Dendritic cell treated with granulocyte-macrophage colony-stimulating factor and Interleukin-4, amounts not matched to agents 40 ng/mL and 50 ng/mL, for 4 days (primary cell): ENCODE measurements around the gene NUDT16L1.

Experiments
- H3K27ac Mint-ChIP-seq: one replicate; pipeline ENCODE4 v1.8.0; 2022; ENCODE audit warnings: mild to moderate bottlenecking, mixed read lengths
- H3K27me3 Mint-ChIP-seq: one replicate; pipeline ENCODE4 v1.8.0; 2022; ENCODE audit warnings: mild to moderate bottlenecking, mixed read lengths
- H3K36me3 Mint-ChIP-seq: one replicate; pipeline ENCODE4 v1.8.0; 2022; ENCODE audit warnings: low read depth, mixed read lengths
- H3K4me1 Mint-ChIP-seq: one replicate; pipeline ENCODE4 v1.8.0; 2022; ENCODE audit warnings: low read depth, mixed read lengths
- H3K4me3 Mint-ChIP-seq: one replicate; pipeline ENCODE4 v1.8.0; 2022; ENCODE audit warnings: mild to moderate bottlenecking, moderate library complexity, mixed read lengths
- H3K9me3 Mint-ChIP-seq: one replicate; pipeline ENCODE4 v1.8.0; 2022; ENCODE audit warnings: mixed read lengths
- intact Hi-C: fragments of 100-400 bp; cut with micrococcal nuclease; formaldehyde crosslinking; loops from one replicate; pipeline ENCODE4 v1.15.0; 2022

NUDT16L1 gene

DNA sequence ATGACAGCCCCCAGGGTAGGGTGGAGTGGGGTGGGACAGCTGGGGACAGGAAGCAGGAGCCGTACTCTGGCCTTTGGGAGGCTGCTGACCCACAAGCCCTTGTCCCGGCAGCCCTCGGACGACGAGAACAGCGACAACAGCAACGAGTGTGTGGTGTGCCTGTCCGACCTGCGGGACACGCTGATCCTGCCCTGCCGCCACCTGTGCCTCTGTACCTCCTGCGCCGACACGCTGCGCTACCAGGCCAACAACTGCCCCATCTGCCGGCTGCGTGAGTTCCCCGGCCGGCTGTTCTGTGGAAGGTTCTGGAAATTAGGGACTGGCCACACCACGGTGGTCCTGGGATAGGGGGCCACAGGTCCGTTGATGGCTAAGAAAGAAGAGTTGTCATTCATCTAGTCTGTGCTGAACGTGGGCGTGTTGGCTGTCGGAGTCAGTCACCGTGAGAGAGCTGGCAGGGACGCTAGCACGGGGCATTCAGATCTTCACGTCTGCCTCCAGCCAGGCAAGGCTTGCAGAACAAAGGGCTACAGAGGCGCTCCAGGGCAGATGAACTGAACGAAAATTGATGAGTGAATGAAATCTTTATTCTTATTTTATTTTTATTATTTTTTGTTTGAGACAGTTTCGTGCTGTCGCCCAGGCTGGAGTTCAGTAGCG lies 19.8 kb upstream of the NUDT16L1 start:
- H3K27ac Mint-ChIP-seq, result no peak overlapping the region
- peaks cover 36% of the 10 kb centered on the region for H3K36me3 Mint-ChIP-seq
- no peaks in the 10 kb centered on the region for H3K9me3 Mint-ChIP-seq
- H3K4me3 Mint-ChIP-seq, result no peak overlapping the region
- intact Hi-C loops, result no loop called here
- H3K27me3 Mint-ChIP-seq, result no peaks in the 10 kb centered on the region
- peaks cover 30% of the 10 kb centered on the region for H3K4me1 Mint-ChIP-seq

DNA sequence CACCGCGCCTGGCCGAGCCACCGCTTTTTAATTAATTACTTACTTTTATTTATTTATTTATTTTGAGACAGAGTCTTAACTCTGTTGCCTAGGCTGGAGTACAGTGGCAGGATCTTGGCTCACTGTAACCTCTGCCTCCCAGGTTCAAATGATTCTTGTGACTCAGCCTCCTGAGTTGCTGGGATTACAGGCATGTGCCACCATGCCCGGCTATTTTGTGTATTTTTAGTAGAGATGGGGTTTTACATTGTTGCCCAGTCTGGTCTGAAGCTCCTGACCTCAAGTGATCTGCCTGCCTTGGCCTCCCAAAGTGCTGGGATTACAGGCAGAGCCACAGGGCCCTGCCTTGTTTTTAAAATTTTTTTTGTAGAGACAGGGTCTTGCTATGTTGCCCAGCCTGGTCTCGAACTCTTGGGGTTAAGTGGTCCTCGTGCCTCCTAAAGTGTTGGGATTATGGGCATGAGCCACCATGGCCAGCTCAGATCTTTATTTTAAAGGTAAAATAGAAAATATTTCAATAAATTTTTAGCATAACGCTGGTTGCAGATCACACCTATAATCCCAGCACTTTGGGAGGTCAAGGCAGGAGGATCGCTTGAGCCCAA lies 18.3 kb upstream of the NUDT16L1 start:
- Mint-ChIP-seq H3K27me3 (no peaks in the 10 kb centered on the region), H3K9me3 (no peaks in the 10 kb centered on the region), H3K4me3 (no peak overlapping the region), H3K27ac (peak overlapping the region; percentile 70), H3K36me3 (peaks cover 50% of the 10 kb centered on the region), H3K4me1 (peaks cover 43% of the 10 kb centered on the region)
- intact Hi-C loops, result no loop called here

DNA sequence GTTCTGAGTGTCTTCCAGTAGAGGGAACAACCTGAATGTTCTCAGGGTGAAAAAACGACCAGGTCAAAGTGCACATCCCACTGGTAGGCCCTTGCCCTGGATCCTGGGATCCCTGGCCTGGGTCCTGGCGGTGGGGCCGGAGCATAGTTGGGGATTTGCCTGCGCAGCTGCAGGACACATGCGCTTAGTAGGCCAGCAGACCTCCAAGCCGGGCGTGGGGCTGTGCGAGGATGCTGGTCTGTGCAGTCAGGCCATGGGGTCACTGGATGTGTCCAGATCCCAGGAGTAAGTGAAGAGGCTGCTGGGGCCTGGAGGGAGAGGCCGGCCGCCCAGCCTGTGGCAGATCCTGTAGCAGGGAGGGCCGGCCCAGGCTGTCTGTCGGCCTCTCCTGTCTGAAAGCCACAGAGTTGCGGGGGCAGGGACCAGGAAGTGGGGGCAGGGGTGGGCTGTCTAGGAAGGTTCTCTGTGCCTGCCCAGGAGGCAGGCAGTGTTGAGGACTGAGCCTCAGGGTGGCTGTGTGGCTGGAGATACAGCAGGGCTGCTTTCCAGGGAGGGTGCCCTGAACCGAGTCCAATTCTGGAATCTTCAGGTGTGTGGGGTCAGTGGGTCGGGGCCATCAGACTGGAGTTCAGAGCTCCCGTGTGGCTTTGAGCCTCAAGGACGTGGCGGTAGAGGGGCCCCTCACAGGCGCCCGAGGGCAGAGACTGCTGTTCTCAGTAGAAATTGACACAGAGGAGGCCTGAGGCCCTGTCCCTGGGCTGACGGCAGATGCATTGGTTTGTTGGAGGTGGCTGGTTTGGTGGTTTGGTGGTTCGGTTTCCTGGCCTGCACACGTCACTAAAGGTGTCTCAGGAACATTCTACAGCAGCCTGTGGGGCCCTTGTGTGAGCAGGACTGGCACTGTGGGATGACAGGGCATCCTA lies 17.2 kb upstream of the NUDT16L1 start:
- intact Hi-C loops, result no loop called here
- Mint-ChIP-seq H3K36me3 (peaks cover 61% of the 10 kb centered on the region), H3K27ac (peak overlapping the region; percentile 70)

DNA sequence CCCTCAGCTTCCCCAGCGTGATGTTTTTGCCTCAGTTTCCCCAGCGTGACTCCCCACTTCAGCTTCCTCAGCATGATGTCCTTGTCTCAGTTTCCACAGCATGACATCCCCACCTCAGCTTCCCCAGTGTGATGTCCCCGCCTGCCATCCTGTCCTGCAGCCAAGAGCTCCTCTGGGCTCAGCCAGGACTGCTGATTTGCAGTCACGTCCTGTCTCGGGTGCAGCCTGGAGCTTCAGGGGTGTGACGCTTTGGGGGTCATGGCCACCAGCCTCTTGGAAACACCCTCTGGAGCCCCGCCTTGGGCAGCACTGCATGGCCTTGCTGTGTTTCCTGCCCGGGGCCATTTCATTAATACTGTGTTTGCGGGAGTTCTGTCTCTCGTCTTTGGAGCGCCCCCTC lies 16.5 kb upstream of the NUDT16L1 start:
- Mint-ChIP-seq H3K36me3 (peaks cover 68% of the 10 kb centered on the region), H3K9me3 (no peaks in the 10 kb centered on the region), H3K27me3 (no peaks in the 10 kb centered on the region), H3K4me1 (peaks cover 60% of the 10 kb centered on the region), H3K27ac (peak overlapping the region; percentile 70), H3K4me3 (peak overlapping the region; percentile 18)
- intact Hi-C loops, result no loop called here

More for the DNA sequence above, 17.2 kb upstream of the NUDT16L1 start:
- no peaks in the 10 kb centered on the region for H3K9me3 Mint-ChIP-seq
- H3K4me3 Mint-ChIP-seq, result peak overlapping the region; percentile 54
- peaks cover 53% of the 10 kb centered on the region for H3K4me1 Mint-ChIP-seq
- H3K27me3 Mint-ChIP-seq, result no peaks in the 10 kb centered on the region

DNA sequence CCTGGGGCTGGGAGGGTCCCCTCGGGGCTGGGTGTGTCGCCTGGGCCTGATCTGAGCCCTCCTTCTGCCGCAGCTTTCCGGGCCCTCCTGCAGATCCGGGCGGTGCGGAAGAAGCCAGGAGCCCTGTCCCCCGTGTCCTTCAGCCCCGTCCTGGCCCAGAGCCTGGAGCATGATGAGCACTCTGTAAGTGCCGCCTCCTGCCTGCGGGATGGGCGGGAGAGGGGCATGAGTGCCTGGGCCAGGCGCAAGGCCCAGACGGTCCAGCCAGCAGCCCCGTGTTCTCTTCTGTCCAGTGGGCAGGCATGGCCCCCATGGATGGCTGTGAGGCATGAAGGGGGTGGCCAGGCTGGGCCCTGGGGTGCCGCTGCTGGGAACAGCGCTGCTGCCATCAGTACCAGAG lies 16.0 kb upstream of the NUDT16L1 start:
- intact Hi-C loops, result no loop called here
- Mint-ChIP-seq H3K9me3 (no peaks in the 10 kb centered on the region), H3K4me3 (no peak overlapping the region), H3K4me1 (peaks cover 66% of the 10 kb centered on the region), H3K27ac (peak overlapping the region; percentile 70), H3K27me3 (no peaks in the 10 kb centered on the region), H3K36me3 (peaks cover 74% of the 10 kb centered on the region)

DNA sequence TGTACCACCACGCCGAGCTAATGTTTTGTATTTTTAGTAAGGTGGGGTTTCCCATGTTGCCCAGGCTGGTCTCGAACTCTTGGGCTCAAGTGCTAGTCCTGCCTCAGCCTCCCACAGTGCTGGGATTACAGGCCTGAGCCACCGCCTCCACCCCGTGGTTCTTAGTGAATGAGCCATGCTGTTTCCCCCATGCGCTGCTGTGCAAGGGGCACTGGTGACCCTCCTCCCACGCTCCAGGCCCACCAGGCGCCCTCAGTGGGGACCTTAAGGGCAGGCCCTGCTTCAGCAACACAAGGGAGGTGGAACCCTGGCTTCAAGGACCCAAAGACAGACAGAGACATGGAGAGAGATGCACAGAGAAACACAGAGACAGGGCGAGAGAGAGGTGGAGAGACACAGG lies 15.4 kb upstream of the NUDT16L1 start:
- Mint-ChIP-seq H3K27me3 (no peaks in the 10 kb centered on the region), H3K4me1 (peaks cover 72% of the 10 kb centered on the region), H3K4me3 (no peak overlapping the region), H3K36me3 (peaks cover 80% of the 10 kb centered on the region), H3K27ac (peak overlapping the region; percentile 64), H3K9me3 (no peaks in the 10 kb centered on the region)
- intact Hi-C loops, result no loop called here

DNA sequence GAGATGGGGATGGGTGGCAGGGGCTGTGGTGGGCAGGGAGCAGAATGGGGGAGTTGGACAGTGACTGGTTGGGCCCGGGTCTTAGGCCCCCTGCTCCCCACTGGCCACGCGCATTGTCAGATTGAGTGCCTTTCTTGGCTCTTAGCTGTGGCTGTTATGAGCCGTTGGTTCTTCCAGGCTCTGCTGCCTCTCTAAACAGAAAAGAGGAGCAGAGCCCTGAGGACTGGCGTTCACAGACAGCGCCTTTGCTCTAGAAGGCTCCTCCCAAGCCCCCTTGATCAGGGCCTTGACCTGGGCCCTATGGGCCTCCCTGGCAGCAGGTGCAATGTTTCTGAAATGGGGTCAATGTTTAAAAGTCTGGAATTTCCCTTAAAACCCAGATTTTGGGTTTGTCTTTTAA lies 14.8 kb upstream of the NUDT16L1 start:
- no peaks in the 10 kb centered on the region for H3K9me3 Mint-ChIP-seq

DNA sequence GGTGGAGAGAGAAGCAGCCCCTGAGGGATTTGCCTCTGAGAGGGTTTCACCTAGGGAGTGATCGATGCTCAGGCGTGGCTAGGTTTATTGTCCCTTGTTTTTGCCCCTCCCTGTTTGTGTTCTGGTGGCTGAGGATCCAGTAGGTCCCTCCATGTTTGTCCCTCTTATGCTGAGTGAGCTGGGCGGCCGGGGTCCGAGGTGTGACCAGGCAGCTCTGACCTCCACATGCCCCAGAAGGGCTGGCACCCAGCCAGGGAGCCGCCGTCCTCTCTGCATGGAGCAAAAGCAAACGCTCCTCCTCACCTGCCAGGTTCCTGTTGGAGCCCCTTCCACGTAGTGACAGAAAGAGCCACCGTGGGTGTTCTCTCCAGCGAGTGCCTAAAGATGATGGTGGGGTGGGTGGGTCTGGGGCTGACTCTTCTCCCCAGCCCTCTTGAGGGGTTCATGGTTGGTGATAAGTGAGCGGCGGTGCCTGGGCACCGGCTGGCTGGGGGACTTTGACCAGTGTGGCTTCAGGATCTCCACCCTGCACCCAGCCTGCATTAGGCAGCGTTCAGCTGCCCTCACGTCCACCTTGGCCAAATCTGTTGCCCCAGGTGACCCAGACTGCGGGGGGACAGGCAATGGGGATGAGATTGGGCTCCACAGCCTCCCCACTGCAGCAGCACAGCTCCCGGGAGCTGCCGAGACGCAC lies 14.1 kb upstream of the NUDT16L1 start:
- no peaks in the 10 kb centered on the region for H3K9me3 Mint-ChIP-seq
- H3K4me3 Mint-ChIP-seq, result peak overlapping the region; percentile 74
- H3K27ac Mint-ChIP-seq, result peak overlapping the region; percentile 64
- peaks cover 72% of the 10 kb centered on the region for H3K4me1 Mint-ChIP-seq
- intact Hi-C loops, result no loop called here
- H3K27me3 Mint-ChIP-seq, result no peaks in the 10 kb centered on the region
- peaks cover 93% of the 10 kb centered on the region for H3K36me3 Mint-ChIP-seq

More for the DNA sequence above, 14.8 kb upstream of the NUDT16L1 start:
- Mint-ChIP-seq H3K4me1 (peaks cover 74% of the 10 kb centered on the region), H3K4me3 (peak overlapping the region; percentile 30), H3K27ac (peak overlapping the region; percentile 64), H3K36me3 (peaks cover 86% of the 10 kb centered on the region), H3K27me3 (no peaks in the 10 kb centered on the region)
- intact Hi-C loops, result no loop called here

DNA sequence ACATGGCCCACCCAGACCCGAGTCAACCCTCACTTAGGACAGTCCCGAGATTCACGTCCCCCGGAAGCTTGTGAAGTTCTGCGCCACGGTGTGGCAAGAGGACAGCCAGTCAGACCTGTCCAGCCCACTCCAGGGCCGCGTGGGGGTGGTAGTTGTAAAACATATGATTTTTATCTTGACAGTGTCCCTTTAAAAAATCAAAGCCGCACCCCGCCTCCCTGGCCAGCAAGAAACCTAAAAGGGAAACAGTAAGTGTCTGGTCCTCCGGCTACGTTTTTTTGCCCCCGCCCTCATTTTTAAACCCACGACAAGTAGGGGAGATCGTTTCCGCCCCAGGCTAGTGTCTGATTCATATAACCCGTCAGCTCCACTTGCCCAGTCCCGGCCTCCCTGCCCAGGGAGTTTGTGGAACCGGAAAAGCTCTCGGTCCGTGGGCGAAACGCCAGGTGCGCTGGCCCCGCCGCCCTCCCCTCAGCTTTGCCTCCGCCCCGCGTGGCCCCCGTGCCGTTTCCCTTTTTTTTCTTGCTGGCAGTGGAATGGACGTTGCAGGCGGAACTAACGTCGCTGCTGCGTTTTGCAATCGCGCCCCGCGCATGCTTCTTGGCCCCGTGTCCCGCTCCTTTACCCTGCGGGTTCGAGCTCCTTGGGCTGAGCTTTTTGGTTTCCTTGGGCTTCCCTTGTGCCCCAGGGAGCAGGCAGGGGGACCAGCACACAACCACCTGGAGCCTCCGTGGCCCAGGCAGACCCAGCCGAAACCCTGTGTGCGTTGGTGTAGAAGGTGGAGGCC lies 13.3 kb upstream of the NUDT16L1 start:
- Mint-ChIP-seq H3K36me3 (peaks cover 99% of the 10 kb centered on the region), H3K27me3 (no peaks in the 10 kb centered on the region), H3K27ac (peak overlapping the region; percentile 64), H3K9me3 (no peaks in the 10 kb centered on the region), H3K4me1 (peaks cover 72% of the 10 kb centered on the region), H3K4me3 (peak overlapping the region; percentile 74)
- intact Hi-C loops, result loop anchor here (1.0 to 5.0 kb wide), 3 partner anchors 15 to 173 kb away; partner anchors contain the start of gene MGRN1

DNA sequence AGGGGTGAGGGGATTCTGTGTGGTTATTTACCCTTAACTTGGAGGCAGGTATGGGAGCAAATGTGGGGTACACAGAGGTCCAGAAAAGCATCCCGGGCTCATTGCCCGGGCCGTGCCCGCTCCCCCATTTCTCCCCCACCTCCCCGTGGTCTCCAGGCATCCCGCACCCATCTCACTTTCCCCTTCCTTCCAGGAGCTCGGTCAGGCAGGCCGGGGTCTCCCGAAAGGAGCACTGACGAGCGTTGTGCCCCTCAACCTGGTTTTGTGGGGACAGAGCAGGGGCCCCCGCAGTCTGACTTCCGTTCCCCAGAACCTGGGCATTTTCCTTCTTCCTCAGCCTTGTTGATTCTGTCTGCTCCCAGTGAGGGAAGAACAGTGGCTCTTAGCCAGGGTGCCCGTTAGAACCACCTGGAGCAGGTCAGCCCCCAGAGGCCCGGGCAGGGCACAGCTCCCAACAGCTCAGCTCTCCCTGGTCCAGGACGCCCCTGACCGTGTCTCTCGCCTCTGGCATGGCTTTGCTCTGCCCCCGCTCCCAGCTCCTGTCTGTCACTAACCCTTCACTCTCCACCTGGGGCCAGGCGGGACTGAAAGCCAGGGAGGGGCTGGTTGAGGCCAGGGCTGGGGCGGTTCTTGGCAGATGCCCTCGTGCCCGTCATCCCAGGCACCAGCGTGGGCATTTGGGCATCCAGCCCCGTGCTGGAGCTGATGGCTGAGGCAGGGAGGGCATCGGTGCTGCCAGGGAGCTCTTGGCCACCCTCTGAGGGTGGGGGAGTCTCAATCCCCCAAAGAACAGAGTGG lies 12.5 kb upstream of the NUDT16L1 start:
- H3K36me3 Mint-ChIP-seq, result peaks cover 99% of the 10 kb centered on the region
- peak overlapping the region; percentile 74 for H3K4me3 Mint-ChIP-seq
- H3K4me1 Mint-ChIP-seq, result peaks cover 66% of the 10 kb centered on the region
- intact Hi-C loops, result loop anchor here (1.0 to 5.0 kb wide), 3 partner anchors 16 to 174 kb away; partner anchors contain the start of gene MGRN1
- no peaks in the 10 kb centered on the region for H3K27me3 Mint-ChIP-seq
- H3K27ac Mint-ChIP-seq, result peak overlapping the region; percentile 64
- H3K9me3 Mint-ChIP-seq, result no peaks in the 10 kb centered on the region

DNA sequence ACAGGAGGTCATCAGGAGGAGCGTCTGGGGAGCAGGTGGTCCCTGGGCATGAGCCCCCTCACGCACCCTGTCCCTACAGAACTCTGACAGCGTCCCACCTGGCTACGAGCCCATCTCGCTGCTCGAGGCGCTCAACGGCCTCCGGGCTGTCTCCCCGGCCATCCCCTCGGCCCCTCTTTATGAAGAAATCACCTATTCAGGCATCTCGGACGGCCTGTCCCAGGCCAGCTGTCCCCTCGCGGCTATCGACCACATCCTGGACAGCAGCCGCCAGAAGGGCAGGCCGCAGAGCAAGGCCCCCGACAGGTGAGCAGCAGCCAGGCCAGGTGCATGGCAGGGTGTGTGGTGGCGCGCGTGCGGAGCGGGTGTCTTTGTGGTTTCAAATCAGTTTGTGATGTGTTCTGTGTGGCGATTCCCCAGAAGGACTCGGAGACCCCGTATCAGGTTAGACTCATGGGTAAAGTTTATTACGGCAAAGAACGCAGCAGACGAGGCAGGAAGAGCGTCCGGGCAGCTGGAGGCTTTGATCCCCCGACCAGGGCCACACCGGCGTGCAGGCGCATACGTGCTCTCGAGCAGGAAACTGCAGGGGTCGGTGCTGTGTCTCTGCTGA lies 11.8 kb upstream of the NUDT16L1 start:
- Mint-ChIP-seq H3K27ac (peak overlapping the region; percentile 64), H3K27me3 (no peaks in the 10 kb centered on the region), H3K36me3 (peaks cover 99% of the 10 kb centered on the region), H3K4me3 (peak overlapping the region; percentile 74), H3K9me3 (no peaks in the 10 kb centered on the region), H3K4me1 (peaks cover 64% of the 10 kb centered on the region)
- intact Hi-C loops, result loop anchor here (2.0 to 5.0 kb wide), 2 partner anchors 17 to 174 kb away; no protein-coding TSS in a partner anchor

DNA sequence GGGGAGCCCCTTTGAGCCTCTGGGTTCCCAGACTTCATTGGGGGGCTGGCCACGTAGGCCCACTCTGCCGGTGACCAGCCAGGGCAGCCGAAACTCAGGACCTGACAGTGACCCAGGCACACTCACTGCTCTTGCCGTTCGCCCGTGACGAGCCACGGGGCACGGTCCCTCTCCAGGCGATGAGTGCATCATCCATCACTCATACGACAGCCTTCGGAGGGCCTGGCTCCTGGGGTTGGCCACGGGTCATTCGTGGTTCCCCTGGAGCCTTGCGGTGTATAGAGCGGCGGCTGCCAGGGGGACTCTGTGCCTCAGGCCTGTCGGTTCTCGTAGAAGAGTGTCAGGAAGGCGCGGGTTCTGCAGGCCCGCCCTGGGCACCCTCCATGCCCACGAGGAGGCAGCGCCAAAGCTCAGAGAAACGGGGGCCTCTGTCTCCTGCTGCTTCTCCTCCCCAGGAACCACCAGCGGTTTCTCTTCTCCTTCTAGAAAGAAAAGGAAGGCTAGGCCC lies 11.2 kb upstream of the NUDT16L1 start:
- H3K27ac Mint-ChIP-seq, result peak overlapping the region; percentile 64
- no peaks in the 10 kb centered on the region for H3K27me3 Mint-ChIP-seq
- peaks cover 99% of the 10 kb centered on the region for H3K36me3 Mint-ChIP-seq
- H3K4me3 Mint-ChIP-seq, result peak overlapping the region; percentile 45
- H3K4me1 Mint-ChIP-seq, result peaks cover 60% of the 10 kb centered on the region
- H3K9me3 Mint-ChIP-seq, result no peaks in the 10 kb centered on the region
- intact Hi-C loops, result loop anchor here (5.0 kb wide), 1 partner anchor 175 kb away; no protein-coding TSS in a partner anchor
